Hepatic stellate cell (primary cell): Measurements from ENCODE around the gene FSIP2.

ENCODE experiments used
- DNase-seq: peaks from one replicate; pipeline ENCODE4 v3.0.0; 2011; ENCODE audit warnings: low spot score

FSIP2 gene, protein sequence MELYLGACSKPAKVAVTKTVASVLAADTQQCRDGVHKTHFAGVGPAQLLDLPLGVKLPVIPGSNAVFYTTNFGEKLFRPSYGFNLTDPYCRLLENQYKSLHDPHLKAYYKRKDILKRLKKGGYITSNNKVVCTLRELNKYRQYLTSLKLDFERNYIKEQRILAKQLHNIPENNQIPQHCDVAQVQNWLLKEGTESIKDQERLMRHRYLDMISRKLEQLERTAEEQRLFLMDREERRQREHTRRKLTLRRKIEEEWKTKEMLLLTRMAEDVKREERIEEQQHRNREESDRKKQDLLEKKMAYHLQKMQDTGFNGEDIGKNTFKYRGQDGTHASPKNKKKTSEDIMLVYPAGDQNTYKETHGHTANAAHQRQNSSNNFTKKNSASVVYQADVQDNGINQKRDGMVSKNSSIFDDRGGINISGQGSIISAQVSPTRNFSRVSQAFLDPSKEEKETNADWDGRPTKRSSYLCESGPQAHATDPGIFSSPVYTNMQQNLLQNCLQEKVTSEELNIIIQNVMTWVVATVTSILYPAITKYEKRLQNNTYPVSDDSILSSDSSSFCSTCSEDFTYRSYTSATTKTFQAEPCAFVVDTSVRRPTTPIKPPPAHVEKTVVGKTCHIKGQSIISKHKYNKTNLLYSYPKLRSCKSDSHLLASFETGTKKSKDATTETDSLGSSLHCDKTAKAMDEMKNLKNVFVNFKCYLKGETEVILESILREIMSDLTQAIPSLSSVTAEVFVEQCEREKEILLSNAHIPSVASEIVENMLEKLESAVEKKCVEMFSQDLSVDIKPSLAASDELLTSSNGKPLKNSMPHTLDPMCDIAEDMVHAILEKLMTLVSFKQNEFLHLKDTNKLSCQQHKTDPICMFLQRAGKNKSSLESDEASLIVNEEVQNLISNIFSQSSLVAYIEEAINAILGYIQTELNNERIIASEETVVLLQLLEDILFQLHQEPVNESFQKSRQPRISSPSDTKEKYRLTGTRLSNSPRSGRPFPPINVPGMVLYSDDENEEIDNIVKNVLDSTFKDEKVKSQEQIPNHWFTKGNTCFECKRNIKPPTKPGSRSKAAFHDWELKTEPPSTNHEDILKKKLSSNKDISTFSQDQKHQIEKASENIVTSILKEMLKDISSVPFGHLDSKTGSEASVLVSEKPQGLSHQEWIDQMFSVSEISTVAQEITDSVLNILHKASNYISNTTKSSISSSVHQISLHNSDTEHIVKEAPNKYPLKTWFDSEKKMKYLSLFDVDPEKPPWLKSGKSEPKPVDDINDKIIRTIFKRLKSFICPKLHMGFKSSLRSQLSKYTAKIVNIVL (N-terminal part only)

DNA sequence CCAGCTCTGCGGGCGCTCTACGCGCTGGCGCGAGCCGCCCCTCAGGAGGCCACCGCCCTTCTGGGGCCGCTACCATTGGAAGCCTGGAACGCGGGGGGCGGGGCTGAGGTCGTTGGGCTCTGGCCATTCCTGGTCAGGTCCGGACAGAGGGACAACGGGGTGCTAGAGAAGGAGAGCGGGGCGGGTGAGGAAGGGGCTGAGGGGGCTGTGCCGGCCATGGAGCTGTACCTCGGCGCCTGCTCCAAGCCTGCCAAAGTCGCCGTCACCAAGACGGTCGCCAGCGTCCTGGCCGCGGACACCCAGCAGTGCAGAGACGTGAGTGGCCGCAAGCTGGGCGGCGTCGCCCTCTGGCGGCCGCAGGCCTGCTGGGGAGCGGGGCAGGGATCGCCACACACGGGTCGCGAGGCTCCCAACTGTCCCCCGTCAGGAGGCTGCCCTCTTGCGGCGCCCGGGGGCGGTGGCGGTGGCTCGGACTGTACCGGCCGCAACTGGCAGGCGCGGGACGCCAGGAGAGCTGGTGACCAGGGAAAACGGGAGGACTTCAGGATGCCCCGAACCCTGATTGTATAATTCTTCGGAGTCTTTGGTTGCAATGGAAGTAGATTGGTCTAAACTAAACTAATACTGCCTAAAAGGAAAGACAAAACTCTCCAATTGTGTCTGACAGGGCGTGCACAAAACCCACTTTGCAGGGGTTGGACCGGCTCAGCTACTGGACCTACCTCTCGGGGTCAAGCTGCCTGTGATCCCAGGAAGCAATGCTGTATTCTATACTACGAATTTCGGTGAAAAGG, at the start of gene FSIP2:
Gene FSIP2, plus strand, starts transcription at position 126 of the 794 bp plus-strand sequence. Its CDS starts 91 bp downstream, at position 217.
- no peak for DNase-seq

DNA sequence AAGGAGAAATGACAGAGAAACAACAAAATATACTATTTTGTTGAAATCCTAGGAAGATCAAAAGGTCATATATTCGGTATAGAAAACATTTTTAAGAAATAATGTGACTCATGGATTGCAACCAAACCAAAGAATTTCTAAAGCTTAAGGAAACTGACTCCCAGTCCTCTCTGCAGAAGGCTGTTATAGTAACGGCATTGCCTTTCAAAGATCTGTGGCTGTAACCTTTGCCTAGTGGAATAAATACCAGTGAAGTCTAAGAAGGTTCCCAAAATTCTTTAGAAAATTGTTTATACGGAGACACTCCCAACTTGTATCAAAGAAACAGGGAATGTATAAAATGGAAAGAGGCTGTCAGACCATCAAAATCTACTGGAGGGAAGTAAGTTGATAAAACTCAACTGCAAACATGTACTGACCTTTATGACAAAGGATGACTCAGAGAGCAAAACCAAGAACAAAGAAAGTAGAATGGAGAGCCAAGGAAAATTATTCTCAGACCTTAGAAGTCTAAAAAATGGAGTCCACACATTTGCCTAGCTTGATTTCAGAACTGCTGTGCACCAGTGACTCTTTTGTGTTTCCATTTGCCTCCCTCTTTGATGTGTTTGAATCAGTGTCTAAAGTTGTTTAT, 48.6 kb upstream of the FSIP2 start:
- no peak for DNase-seq

DNA sequence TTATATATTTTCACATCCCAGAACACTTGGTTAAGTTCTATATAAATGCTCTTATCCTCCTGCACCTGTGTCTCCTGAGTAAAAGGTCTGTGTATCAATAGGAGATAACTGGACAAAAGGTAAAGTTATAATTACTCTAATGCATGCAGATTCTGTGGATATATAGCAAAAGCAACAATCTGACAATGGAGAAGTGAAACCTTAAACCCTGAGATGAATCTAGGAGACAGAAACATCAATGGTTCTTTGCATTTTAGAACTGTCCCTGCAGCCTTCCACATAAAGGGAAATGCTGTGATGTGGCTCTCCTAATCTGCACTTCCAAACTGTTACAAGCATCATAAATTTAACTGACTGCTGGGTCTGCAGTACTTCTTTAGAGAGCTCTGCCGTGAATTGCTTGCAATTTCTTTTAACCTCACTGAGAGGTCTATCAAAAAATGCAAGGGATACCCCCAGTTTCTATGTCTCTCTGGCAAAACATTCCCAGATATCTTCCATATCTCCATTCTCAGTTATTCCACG, 42.8 kb upstream of the FSIP2 start:
- DNase-seq: no peak

DNA sequence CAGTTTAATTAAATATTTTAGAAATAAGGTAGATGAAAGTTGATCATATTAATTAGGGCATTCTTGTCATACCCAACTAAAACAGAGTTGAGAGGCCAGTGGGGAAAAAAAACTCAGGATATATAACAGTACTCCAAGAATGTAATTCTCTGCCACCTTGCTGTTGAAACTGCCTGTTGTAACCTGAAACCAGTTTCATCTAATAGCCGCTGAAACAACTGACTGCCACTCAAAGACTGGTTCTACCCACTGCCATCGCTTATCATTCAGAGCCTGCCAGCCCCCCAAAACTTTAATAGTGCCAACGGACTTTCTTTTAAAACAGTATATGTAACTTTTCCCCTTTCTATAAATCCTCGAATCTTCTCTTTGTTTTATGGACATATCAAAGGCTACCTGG, 37.7 kb upstream of the FSIP2 start:
- no peak for DNase-seq

DNA sequence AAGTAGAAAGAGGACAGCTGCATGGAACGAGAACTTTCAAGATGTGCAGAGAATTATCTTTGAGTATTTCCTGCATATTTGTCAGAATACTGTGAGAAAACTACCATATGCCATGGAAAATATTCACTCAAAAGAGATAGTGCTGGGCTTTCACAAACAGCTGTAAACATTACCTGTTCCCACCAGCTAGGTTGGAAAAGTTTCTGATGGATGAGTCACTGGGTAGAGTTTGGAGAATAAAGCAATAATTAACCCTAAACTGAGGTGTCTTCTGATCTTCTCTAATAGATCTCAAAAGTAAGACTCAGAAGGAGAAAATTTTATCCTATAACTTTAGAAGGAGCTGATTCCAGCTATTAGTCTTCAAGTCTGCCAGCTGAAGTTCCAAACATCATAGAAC, 3.9 kb upstream of the FSIP2 start:
- DNase-seq: no peak

DNA sequence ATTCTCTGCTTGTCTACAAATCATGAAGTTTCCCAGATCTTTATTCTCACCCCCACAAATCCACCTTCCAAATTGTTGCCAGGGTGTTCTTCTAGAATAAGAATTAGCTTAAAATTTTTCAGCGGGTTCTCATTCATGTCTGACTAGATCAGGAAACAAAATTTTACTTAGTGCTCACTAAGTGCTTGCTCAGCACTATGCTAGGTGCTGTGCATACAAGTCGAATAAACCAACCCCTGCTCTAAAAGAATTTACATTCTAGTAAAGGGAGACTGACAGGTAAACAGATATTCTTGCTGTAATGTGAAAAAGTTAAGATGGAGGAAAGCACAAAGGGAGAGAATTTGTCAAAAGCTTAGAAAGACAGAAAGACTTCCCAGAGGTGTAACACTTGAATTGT, 2.4 kb upstream of the FSIP2 start:
- DNase-seq: no peak

DNA sequence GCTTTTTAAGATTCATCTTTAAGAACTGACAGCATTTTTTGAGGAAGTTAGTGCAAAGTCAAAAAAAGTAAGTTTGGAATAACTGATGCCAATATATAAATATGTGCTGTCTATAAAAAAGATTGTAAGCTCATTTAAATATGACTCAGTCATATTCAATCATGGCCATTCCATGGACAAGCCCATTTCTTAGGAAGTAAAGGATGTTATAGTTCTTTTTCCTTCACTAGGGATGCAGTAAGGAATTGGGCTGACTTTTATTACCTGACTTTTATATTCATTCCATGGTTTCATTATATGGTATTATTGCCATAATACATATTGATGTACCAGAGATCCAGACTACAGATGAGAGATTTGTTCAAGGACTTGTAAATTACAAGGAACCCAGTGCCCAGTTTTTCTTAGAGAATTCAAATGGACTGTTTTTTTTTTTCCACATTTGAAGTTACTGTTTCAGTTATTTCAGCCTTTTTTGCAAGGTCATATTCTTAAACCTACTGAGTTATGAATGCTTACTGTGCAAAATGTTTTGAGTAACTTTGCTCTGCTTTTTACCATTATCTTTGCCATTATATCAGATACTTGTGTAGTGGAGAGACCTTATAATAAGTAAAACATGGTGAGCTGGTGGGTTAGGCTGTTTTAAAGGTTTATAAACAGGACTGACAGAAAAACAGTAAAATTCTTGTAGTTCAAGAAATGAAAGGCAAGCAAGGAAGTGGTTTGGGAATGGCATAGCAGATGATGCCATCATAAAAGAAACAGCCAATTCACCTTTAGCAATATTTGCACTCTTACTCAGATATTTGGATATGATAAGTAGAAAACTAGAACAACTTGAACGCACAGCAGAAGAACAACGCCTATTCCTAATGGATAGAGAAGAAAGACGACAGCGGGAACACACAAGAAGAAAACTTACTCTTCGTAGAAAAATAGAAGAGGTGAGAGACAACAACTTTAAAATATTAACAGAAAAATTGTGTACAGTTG, 7.6 kb downstream of the FSIP2 start:
- no peak for DNase-seq

DNA sequence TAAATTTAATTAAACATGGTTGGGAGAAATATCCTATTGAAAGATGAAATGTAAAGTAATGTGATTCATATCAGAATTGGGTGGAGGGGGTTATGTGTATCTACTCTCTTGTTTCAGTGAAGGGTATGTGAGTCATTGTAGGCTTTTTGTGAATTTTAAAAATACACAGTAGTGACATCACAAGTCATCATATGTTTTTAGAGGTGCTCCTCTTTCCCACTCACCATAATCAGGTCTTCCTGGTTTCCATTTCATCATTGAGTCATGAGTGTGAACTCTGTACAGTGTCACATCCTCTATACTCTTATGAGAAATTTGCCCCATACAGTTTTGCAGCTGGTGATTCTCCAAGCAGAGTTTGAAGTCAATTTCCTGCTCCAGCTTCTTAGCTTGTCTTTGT, 18.8 kb downstream of the FSIP2 start:
- no peak for DNase-seq

DNA sequence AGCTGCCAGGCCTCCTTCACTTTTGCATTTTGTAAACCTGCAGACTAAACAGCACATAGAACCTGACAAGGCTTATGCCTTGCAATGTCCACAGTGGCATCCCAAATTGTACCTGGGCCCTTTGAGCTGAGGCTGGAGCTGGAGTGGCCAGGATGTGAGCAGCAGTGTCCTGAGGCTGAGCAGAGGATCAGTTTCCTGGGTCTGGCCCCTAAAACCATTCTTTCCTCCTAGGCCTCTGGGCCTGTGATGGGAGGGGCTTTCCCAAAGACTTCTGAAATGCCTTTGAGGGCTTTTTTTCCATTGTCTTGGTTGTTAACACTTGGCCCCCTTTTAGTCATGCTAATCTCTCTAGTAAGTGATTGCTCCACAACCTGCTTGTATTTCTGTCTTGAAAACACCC, 32.8 kb downstream of the FSIP2 start:
- DNase-seq: no peak

DNA sequence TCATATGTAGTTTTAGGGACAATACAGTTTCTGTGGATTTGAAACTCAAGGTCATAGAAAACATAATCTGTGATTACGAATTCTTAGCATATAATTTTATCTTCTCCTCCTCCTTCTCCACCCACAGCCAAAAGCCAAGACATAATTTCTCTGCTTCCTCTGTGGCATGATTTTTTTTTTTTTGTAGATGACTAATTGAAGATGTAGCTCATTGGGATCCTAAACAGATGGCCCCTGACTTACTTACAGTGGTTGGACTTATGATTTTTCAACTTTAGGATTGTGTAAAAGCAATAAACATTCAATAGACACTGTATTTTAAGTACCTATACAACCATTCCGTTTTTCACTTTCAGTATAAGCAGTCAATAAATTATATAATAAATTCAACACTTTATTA, 42.3 kb downstream of the FSIP2 start:
- DNase-seq: no peak

DNA sequence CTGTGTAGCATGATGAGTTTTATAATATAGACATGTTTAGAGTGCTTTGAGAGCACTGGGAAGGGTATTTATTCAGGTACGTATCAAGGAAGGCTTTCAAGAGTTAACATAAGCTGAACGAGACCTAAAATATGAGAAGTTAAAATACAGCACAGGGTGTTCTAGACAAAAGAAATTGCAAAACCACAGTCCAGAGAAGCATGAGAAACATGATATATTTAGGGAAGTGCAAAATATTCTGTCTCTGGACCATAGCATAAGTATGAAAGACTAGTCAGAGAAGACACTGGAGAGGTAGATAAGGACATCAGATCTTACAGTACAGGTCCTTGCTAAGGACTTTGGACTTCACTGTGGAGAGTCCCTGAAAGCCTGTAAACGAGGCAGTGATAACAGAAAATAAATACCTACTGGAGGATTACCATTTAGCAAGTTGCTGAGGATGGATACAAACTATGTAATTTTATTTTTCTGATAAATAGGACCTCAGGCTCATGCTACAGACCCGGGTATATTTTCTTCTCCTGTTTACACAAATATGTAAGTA, 43.7 kb downstream of the FSIP2 start:
- no peak for DNase-seq

DNA sequence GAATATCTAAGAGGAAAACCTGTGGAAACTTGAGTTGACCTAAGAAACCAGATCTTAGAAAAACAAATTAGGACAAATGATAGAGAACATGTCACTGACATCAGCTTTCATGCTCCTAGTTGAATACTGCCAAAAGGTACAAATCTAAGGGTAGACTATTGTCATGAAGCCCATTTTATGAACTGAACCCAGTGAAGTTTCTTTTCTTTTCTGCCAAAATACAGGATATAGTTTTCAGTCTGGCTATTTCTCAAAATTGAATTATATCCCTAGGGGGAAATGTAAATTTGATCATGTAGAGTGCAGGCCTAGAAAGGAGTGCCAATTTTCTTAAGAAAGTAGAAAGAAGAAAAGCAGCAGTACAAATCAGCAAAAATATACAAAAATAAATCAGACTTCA, 46.6 kb downstream of the FSIP2 start:
- DNase-seq: no peak

DNA sequence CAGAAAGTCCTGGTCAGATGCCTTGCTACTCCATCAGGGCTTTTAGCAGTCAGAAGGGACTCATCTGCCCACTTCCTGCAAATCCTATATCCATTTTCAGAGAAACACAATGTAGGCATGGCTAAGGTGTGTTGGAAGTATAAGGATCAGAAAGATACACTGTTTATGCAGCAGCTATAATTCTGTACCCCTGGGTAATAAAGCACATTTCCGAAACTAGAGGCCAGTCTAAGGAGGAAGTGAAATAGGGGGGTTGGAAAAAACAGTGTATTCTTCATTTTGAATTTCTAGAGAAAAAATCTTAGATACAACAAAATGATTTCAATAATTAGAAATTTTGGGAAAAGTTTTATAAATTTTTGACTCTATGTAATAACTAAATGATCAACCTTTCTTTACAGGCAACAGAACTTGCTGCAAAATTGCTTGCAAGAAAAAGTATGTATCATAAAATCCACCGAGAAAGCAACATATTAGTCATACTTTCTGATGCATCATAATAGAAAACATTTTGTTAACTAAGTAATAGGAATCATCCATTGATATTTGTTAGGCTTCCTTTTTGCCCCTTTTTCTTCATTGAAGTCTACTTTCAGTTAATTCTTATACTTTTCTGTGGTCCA, 47.4 kb downstream of the FSIP2 start:
- no peak for DNase-seq

DNA sequence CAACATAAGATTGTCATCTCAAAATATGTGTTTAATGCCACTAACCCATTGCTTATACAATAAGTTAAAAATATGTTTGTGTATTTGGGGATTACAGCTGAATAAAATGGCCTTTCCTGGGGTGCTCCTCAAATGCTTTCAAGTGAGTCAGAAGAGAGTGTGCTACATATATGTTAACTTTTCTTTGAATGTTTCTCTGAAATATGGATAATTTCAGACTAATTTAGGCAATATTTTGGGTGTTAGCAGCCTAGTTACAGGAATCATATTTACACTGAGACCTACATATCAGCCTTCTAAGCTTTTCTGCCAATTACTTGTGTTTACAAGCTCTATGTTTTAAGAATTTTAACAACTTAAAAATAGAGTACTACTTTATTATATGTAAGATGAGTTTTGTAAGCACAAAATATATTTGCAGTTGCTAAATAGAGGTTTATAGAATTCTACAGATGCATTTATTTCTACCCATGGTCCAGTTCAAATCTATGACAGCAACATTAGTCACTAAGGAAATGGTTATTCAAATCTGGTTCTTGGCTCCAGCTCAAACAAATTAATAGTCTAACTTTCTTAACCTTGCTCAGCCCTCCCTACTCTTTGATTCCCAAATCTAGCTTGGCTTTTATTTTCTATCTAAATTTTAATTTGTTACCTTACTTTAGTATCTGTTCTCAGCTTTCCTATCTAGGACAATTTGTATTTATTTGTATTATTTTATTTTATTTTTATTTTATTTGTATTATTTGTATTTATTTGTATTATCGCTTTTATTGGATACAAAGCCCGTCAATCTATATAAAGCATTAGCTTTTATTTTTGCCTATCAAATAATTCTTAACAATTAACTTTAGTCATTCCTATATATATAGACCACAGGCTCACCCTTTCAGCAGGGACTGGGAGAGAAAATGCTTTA, 48.9 kb downstream of the FSIP2 start:
- DNase-seq: no peak

DNA sequence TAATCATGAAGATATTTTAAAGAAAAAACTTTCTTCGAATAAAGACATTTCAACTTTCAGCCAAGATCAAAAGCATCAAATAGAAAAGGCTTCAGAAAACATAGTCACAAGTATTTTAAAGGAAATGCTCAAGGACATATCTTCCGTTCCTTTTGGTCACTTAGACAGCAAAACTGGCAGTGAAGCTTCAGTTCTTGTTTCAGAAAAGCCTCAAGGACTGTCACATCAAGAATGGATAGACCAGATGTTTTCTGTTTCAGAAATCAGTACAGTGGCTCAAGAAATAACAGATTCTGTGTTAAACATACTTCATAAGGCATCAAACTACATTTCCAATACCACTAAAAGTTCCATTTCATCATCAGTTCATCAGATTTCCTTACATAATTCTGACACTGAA, 51.8 kb downstream of the FSIP2 start:
- no peak for DNase-seq

DNA sequence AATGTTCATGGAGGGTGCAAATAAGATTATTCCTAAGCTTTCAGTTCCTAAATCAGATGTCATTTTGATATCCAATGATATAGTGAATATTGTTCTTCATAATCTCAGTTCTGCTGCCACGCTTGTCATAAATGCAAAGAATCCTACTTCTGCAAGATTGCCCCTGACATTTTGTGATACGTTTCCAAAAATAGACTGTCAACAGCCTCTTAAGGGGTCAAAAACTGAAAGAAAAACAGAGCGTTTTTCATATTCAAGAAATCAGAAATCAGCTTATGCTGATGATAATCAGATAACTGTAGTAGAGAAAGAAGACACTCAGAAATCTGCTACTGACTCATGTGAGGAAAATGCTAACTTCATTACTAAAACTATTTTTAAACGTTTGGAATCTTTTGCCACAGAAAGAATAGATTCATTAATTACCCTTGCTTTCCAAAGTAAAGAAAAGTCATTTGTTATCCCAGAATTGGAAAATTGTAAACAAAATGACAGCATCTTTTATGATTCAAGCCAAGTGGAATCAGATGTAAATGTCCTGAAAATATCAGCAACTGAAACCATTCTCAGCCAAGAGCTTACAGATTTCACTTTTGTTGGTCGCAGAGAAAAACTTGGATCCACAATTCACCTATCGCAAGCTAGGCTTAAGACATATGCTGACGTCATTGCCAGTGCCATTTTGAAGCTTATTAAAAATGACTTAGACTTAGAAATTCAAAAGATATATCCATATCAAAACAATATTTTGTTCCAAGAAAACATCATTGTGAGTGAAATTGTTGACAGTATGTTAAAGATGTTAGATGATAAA, 55.1 kb downstream of the FSIP2 start:
- no peak for DNase-seq

DNA sequence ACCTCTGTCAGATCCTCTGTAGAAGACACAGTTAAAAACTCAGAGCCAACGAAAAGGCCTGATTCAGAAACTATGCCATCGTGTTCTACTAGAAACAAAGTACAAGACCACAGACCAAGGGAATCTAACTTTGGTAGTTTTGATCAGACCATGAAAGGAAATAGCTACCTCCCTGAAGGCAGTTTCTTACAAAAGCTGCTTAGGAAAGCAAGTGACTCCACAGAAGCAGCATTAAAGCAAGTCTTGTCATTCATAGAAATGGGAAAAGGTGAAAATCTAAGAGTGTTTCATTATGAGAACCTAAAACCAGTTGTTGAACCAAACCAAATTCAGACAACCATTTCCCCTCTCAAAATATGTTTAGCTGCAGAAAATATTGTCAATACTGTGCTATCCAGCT, 58.2 kb downstream of the FSIP2 start:
- DNase-seq: no peak
